Mesendoderm (in vitro differentiated cells): ENCODE measurements around the gene PIH1D1. TPM values are rescaled to one million over a fixed set of nuclear protein-coding genes. Genes with fewer than 3 reads are reported as not detected.
A peak's percentile ranks its signal among the peaks of the same experiment; 100 is the strongest.

Experiments used
- DNase-seq: peaks from one replicate; pipeline ENCODE4 v3.0.0; 2013
- H2AK5ac ChIP-seq: 2 replicates; pipeline ENCODE4 v1.6.1; 2013; ENCODE audit warnings: low read length, inconsistent platforms
- H2BK120ac ChIP-seq: 2 replicates; pipeline ENCODE4 v1.6.1; 2013; ENCODE audit warnings: low read depth, mild to moderate bottlenecking, low read length, moderate library complexity, mixed read lengths
- H2BK15ac ChIP-seq: replicated peaks from 2 replicates; pipeline ENCODE4 v1.6.1; 2013; ENCODE audit warnings: low read depth, mild to moderate bottlenecking, moderate library complexity
- H2BK5ac ChIP-seq: 2 replicates; pipeline ENCODE4 v1.6.1; 2013; ENCODE audit warnings: low read length, inconsistent platforms
- H3K18ac ChIP-seq: 2 replicates; pipeline ENCODE4 v1.6.1; 2013; ENCODE audit warnings: mild to moderate bottlenecking, low read length, mixed read lengths
- H3K23ac ChIP-seq: one replicate; pipeline ENCODE4 v1.6.1; 2013; ENCODE audit warnings: low read length
- H3K27ac ChIP-seq: 2 replicates; pipeline ENCODE4 v1.5.1; 2013; ENCODE audit warnings: low read depth, mild to moderate bottlenecking, inconsistent platforms, low read length, moderate library complexity
- H3K27me3 ChIP-seq: 2 replicates; pipeline ENCODE4 v1.6.1; 2013; ENCODE audit warnings: low read length, control low read depth, mild to moderate bottlenecking, inconsistent platforms; ENCODE audit not compliant: insufficient read depth, poor library complexity
- H3K36me3 ChIP-seq: 2 replicates; pipeline ENCODE4 v1.6.1; 2013; ENCODE audit warnings: low read length, inconsistent platforms; ENCODE audit not compliant: control insufficient read depth, insufficient read depth
- H3K4ac ChIP-seq: one replicate; pipeline ENCODE4 v1.6.1; 2013; ENCODE audit warnings: low read depth, mild to moderate bottlenecking, low read length, moderate library complexity
- H3K4me1 ChIP-seq: 2 replicates; pipeline ENCODE4 v1.6.1; 2013; ENCODE audit warnings: low read depth, low read length, inconsistent platforms; ENCODE audit not compliant: control insufficient read depth
- H3K4me2 ChIP-seq: 2 replicates; pipeline ENCODE4 v1.6.1; 2013; ENCODE audit warnings: low read length
- H3K4me3 ChIP-seq: 2 replicates; pipeline ENCODE4 v1.5.1; 2013; ENCODE audit warnings: mild to moderate bottlenecking, low read length
- H3K56ac ChIP-seq: one replicate; pipeline ENCODE4 v1.6.1; 2013; ENCODE audit warnings: low read length
- H3K79me1 ChIP-seq: 2 replicates; pipeline ENCODE4 v1.6.1; 2013; ENCODE audit warnings: low read length, inconsistent platforms
- H3K79me2 ChIP-seq: 2 replicates; pipeline ENCODE4 v1.6.1; 2013; ENCODE audit warnings: mild to moderate bottlenecking, low read length; ENCODE audit not compliant: control insufficient read depth, insufficient read depth
- H3K9ac ChIP-seq: 2 replicates; pipeline ENCODE4 v1.6.1; 2013; ENCODE audit warnings: low read length, inconsistent platforms
- H4K5ac ChIP-seq: one replicate; pipeline ENCODE4 v1.6.1; 2013; ENCODE audit warnings: low read length
- H4K8ac ChIP-seq: one replicate; pipeline ENCODE4 v1.6.1; 2013; ENCODE audit warnings: low read depth, mild to moderate bottlenecking, control low read depth, low read length, moderate library complexity
- WGBS: extraction: QIAGEN DNeasy Blood & Tissue Kit; methylation state at CpG from one replicate; pipeline ENCODE4 v1.1.7; 2013; ENCODE audit warnings: low lambda C conversion rate, missing lambda C conversion rate; ENCODE audit not compliant: insufficient coverage; ENCODE audit errors: extremely low coverage; 5-methylcytosine and 5-hydroxymethylcytosine counted together
- polyA plus RNA-seq, 2 experiments: library from polyadenylated mRNA; stranded (reverse); fragments of 200-250 nt; gene quantifications; one replicate each; pipeline ENCODE4 v1.2.3, GENCODE V29; 2013

The PIH1D1 gene
- 102 TPM for polyA plus RNA-seq (2013, experiment 1 of 2)
- 102 TPM for polyA plus RNA-seq (2013, experiment 2 of 2)

DNA sequence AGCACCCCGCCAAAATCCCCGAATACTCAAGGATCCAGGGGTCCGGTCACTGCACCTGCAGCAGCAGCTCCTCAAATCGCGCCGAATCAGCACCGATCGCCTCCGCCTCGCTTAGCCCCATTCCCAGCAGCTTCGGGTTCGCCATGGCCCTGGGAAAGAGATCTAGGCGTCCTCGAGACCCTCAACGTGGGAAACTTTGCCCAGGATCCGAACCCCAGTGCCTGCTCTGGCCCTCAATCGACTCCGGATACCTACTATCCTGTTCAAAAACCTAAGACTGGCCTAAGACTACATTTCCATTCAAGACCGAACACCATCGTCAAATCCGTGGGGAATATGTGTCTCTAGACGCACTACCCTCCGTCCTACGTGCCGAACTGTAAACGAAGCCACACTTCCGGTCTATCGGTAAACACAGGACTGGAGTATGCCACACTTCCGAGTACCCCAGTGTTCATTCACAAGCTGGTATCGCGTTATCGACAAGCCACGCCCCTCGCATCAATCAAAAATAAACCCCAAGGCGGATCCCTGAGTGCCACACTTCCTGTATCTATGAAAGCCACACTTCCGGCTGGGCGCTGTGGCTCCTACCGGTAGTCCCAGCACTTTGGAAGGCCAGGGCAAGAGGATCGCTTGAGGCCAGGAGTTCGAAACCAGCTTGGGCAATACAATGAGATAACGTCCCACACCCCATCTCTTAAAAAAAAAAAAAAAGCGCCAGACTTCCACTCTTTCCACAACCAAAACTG, at the start of gene PIH1D1:
Gene PIH1D1 (minus strand): TSS at position 385 of the 752 bp plus-strand sequence. CDS start 240 bp downstream, at position 145.
- peak within 1 kb of the TSS; percentile 76 for H3K4ac ChIP-seq
- peaks cover 6% of the 10 kb centered on the region for H3K79me2 ChIP-seq
- peaks cover 11% of the 10 kb centered on the region for H3K79me1 ChIP-seq
- H4K8ac ChIP-seq, result no peak within 1 kb of the TSS
- peak within 1 kb of the TSS; percentile 29 for H3K18ac ChIP-seq
- peak within 1 kb of the TSS; percentile 88 for H3K56ac ChIP-seq
- peak within 1 kb of the TSS; percentile 78 for H3K4me3 ChIP-seq
- no peak within 1 kb of the TSS for H2AK5ac ChIP-seq
- no peak within 1 kb of the TSS for H2BK120ac ChIP-seq
- H4K5ac ChIP-seq, result no peak within 1 kb of the TSS
- H3K4me2 ChIP-seq, result peak within 1 kb of the TSS; percentile 69
- no peaks in the 10 kb centered on the region for H3K4me1 ChIP-seq
- no peaks in the 10 kb centered on the region for H3K27me3 ChIP-seq
- DNase-seq, result peak; percentile 100
- H3K36me3 ChIP-seq, result peaks cover 5% of the 10 kb centered on the region
- H2BK15ac ChIP-seq, result no peak within 1 kb of the TSS
- no peak within 1 kb of the TSS for H3K23ac ChIP-seq
- no peak within 1 kb of the TSS for H2BK5ac ChIP-seq
- peak within 1 kb of the TSS; percentile 98 for H3K27ac ChIP-seq
- peak within 1 kb of the TSS; percentile 91 for H3K9ac ChIP-seq
- WGBS, result no CpG with 5 or more reads among the region's 42 CpGs

DNA sequence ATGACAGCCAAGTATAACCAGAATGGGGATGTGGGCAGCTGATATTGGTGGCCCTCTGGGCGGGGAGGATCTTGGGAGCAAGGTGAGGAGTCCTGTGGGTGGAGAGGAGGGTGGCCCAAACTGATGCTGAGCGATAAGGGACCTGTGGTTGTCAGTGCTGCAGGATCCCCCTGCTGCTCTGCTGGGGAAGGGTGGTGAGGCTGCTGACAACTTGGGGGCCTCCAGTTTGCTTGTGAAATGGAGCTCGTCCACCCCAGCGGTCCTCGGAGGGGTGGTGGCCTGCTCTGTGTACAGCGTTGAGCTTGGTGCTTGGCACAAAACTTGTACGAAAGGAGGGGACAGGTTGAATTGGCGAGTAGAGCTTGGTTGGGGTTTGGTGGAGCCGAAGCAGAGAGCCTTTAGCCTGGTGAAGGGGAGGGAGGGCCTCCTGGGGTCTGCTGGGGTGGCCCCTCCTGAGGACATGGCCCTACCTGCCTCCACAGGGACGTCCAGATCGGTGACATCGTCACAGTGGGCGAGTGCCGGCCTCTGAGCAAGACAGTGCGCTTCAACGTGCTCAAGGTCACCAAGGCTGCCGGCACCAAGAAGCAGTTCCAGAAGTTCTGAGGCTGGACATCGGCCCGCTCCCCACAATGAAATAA, 47.5 kb upstream of the PIH1D1 start:
- Histone ChIP-seq H2BK15ac (no peak overlapping the region), H3K23ac (no peak overlapping the region), H3K4me1 (peaks cover 10% of the 10 kb centered on the region), H3K27ac (no peak overlapping the region), H2BK120ac (no peak overlapping the region), H3K79me1 (peaks cover 16% of the 10 kb centered on the region), H3K4me2 (peak overlapping the region; percentile 19), H3K79me2 (peaks cover 27% of the 10 kb centered on the region), H3K56ac (peak overlapping the region; percentile 74), H4K5ac (no peak overlapping the region), H3K4me3 (no peak overlapping the region), H3K27me3 (no peaks in the 10 kb centered on the region), H2BK5ac (no peak overlapping the region), H4K8ac (no peak overlapping the region), H2AK5ac (no peak overlapping the region), H3K36me3 (peaks cover 18% of the 10 kb centered on the region), H3K18ac (no peak overlapping the region), H3K9ac (peak overlapping the region; percentile 95), H3K4ac (no peak overlapping the region)
- no CpG with 5 or more reads among the region's 19 CpGs for WGBS
- DNase-seq, result no peak

DNA sequence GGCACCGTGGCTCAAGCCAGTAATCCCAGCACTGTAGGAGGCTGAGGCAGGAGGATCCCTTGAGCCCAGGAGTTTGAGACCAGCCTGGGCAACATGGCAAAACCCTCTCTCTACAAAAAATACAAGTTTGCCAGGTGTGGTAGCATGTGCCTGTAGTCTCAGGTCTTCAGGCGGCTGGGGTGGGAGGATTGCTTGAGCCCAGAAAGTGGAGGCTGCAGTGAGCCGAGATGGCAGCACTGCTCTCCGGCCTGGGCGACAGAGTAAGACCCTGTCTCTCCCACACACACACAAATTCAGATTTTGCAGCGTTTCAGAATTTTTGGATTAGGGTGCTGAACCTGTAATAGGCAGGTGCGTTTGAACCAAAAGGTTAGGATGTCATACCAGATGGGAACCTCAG, 46.9 kb upstream of the PIH1D1 start:
- H3K36me3 ChIP-seq, result peaks cover 18% of the 10 kb centered on the region
- peak overlapping the region; percentile 74 for H3K56ac ChIP-seq
- no peak overlapping the region for H3K4ac ChIP-seq
- no peak overlapping the region for H2BK5ac ChIP-seq
- H3K27me3 ChIP-seq, result no peaks in the 10 kb centered on the region
- no peak overlapping the region for H3K27ac ChIP-seq
- no peak overlapping the region for H4K5ac ChIP-seq
- no peak overlapping the region for H4K8ac ChIP-seq
- H3K23ac ChIP-seq, result no peak overlapping the region
- H2BK120ac ChIP-seq, result no peak overlapping the region
- H3K18ac ChIP-seq, result no peak overlapping the region
- no peak overlapping the region for H2BK15ac ChIP-seq
- H3K4me2 ChIP-seq, result peak overlapping the region; percentile 55
- H3K4me1 ChIP-seq, result peaks cover 10% of the 10 kb centered on the region
- WGBS, result no CpG with 5 or more reads among the region's 7 CpGs
- no peak overlapping the region for H2AK5ac ChIP-seq
- DNase-seq, result no peak
- H3K79me2 ChIP-seq, result peaks cover 27% of the 10 kb centered on the region
- H3K9ac ChIP-seq, result peak overlapping the region; percentile 95
- H3K79me1 ChIP-seq, result peaks cover 16% of the 10 kb centered on the region
- H3K4me3 ChIP-seq, result no peak overlapping the region

DNA sequence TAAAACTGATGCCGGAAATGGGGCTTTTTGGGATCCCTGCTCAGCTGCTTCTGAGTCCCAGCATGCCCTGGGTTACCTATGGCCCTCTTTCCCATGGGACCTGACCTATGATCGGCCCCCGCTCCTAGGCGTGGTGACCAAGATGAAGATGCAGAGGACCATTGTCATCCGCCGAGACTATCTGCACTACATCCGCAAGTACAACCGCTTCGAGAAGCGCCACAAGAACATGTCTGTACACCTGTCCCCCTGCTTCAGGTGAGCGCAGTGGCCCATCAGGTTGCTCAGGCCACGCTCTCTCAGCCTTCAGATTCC, 46.1 kb upstream of the PIH1D1 start:
- H3K23ac ChIP-seq, result no peak overlapping the region
- H2BK120ac ChIP-seq, result no peak overlapping the region
- peaks cover 18% of the 10 kb centered on the region for H3K36me3 ChIP-seq
- H2AK5ac ChIP-seq, result no peak overlapping the region
- H3K27me3 ChIP-seq, result no peaks in the 10 kb centered on the region
- no peak overlapping the region for H3K4ac ChIP-seq
- H4K8ac ChIP-seq, result no peak overlapping the region
- peak overlapping the region; percentile 55 for H3K4me2 ChIP-seq
- H3K4me3 ChIP-seq, result no peak overlapping the region
- H3K4me1 ChIP-seq, result peaks cover 10% of the 10 kb centered on the region
- H3K79me1 ChIP-seq, result peaks cover 16% of the 10 kb centered on the region
- peak overlapping the region; percentile 95 for H3K56ac ChIP-seq
- no peak overlapping the region for H3K27ac ChIP-seq
- no peak overlapping the region for H2BK15ac ChIP-seq
- no CpG with 5 or more reads among the region's 12 CpGs for WGBS
- H2BK5ac ChIP-seq, result no peak overlapping the region
- peak overlapping the region; percentile 95 for H3K9ac ChIP-seq
- H3K79me2 ChIP-seq, result peaks cover 27% of the 10 kb centered on the region
- no peak for DNase-seq
- H3K18ac ChIP-seq, result no peak overlapping the region
- H4K5ac ChIP-seq, result no peak overlapping the region

DNA sequence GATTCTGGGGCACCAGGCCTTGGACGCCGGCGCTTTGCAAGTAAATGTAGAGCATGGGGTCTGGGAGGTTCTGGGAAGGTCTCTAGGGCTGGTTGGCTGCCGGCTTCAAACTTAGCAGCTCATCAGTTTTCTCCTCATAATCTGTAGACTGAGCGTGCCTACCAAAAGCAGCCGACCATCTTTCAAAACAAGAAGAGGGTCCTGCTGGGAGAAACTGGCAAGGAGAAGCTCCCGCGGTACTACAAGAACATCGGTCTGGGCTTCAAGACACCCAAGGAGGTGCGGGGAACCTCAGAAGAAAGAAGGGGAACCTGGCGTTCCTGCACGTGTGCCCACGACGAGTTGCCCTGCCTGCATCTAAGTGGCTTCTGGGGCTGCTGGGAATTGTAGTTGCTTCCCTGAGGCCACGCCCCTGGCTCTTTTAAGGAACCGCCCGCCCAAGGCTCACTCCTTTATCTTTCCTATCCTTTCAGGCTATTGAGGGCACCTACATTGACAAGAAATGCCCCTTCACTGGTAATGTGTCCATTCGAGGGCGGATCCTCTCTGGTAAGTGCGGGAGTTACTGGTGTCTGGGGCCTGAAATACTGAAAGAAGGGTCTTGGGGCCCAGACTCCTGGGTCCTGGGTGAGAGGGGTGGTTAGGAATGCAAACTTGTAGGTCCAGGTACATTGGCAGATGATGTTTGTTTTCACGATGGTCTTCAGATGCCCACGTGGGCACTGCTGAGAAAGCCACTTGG, 45.6 kb upstream of the PIH1D1 start:
- H3K79me2 ChIP-seq, result peaks cover 27% of the 10 kb centered on the region
- H3K4me1 ChIP-seq, result peaks cover 10% of the 10 kb centered on the region
- WGBS, result no CpG with 5 or more reads among the region's 22 CpGs
- H3K27ac ChIP-seq, result peak overlapping the region; percentile 77
- peak overlapping the region; percentile 48 for H3K23ac ChIP-seq
- peak overlapping the region; percentile 93 for H3K4me3 ChIP-seq
- peak overlapping the region; percentile 95 for H3K56ac ChIP-seq
- H2BK5ac ChIP-seq, result no peak overlapping the region
- H3K36me3 ChIP-seq, result peaks cover 19% of the 10 kb centered on the region
- H3K18ac ChIP-seq, result peak overlapping the region; percentile 91
- no peaks in the 10 kb centered on the region for H3K27me3 ChIP-seq
- no peak overlapping the region for H2BK120ac ChIP-seq
- peak overlapping the region; percentile 5 for H4K5ac ChIP-seq
- peak overlapping the region; percentile 55 for H3K4me2 ChIP-seq
- no peak overlapping the region for H2BK15ac ChIP-seq
- peaks cover 16% of the 10 kb centered on the region for H3K79me1 ChIP-seq
- H3K4ac ChIP-seq, result no peak overlapping the region
- DNase-seq, result peak; percentile 71
- no peak overlapping the region for H2AK5ac ChIP-seq
- H3K9ac ChIP-seq, result peak overlapping the region; percentile 95
- H4K8ac ChIP-seq, result no peak overlapping the region
